Adrenal gland (tissue), 12 donors: ENCODE measurements around the gene TGFBR1. TPM values are rescaled to one million over a fixed set of nuclear protein-coding genes. Genes with fewer than 3 reads are reported as not detected.

Experiments used
- DNase-seq, 7 donors: peaks; one replicate each; pipeline ENCODE4 v3.0.0-alpha.2; 2019 to 2020
- H3K27ac ChIP-seq, 5 donors: fragments of 200-600 bp; sonication (generic) in 4 of 5; 1 replicate in 3 of 5; 2 replicates in 2 of 5; pipeline versions ENCODE4 v1.5.1 to v1.8.0; 2016 to 2020; ENCODE audit warnings: mild to moderate bottlenecking in 1 of 5
- H3K27me3 ChIP-seq: fragments of 200-600 bp; 2 replicates; pipeline ENCODE4 v1.8.0; 2021
- H3K36me3 ChIP-seq, 2 donors: fragments of 200-600 bp; replicated peaks in 1 of 2; 1 replicate in 1 of 2; 2 replicates in 1 of 2; pipeline versions ENCODE4 v1.5.1 to v1.8.0; 2018 to 2022
- H3K4me1 ChIP-seq, 2 donors: fragments of 200-600 bp; replicated peaks in 1 of 2; 1 replicate in 1 of 2; 2 replicates in 1 of 2; pipeline versions ENCODE4 v1.5.1 to v1.8.0; 2018 to 2021
- H3K4me3 ChIP-seq, 4 donors: fragments of 200-600 bp; sonication (generic) in 3 of 4; one replicate each; pipeline ENCODE4 v1.5.1; 2016 to 2018
- H3K9me3 ChIP-seq, 3 donors: fragments of 200-600 bp; sonication (generic) in 1 of 3; replicated peaks in 1 of 3; 1 replicate in 2 of 3; 2 replicates in 1 of 3; pipeline versions ENCODE4 v1.5.1 to v1.8.0; 2016 to 2021
- POLR2A ChIP-seq, 2 donors: fragments of 450-650 bp; IDR thresholded peaks; one replicate each; pipeline ENCODE4 v1.6.1; 2017; ENCODE audit warnings: antibody characterized with exemption in 2 of 2, mild to moderate bottlenecking in 2 of 2, moderate library complexity in 1 of 2
- WGBS, 4 donors: extraction: QIAGEN DNeasy Blood & Tissue Kit in 2 of 4; methylation state at CpG; one replicate each; pipeline versions ENCODE4 v1.1.5 to v1.1.7; 2013 to 2017; 5-methylcytosine and 5-hydroxymethylcytosine counted together
- intact Hi-C, 2 donors: fragments of 100-400 bp; cut with DNase I; formaldehyde crosslinking; loops; one replicate each; pipeline versions ENCODE4 v1.14.1 to v1.15.0; 2022 to 2023
- polyA plus RNA-seq, 3 donors: library from polyadenylated mRNA; stranded (reverse); fragments of 200-250 nt in 2 of 3; fragments of 350-450 nt in 1 of 3; fragmentation: Illumina TruSeq in 1 of 3; extraction: RNeasy Lipid Tissue Mini Kit (QIAGEN cat#74804) in 1 of 3; gene quantifications; one replicate each; pipeline ENCODE4 v1.2.3, GENCODE V29; 2013 to 2014
- total RNA-seq, 9 donors: library from RNA; depleted of rRNA in 4 of 9; stranded (reverse); fragments of >200 nt in 4 of 9; fragments of 120-200 nt in 1 of 9; fragmentation: NEBNext Ultra II Directional in 1 of 9; extraction: Animal tissue kit (Norgen Biotek cat#: 25700) in 1 of 9; gene quantifications; one replicate each; pipeline versions ENCODE4 v1.1.0 to v1.2.4, GENCODE V29; 2013 to 2023
- TF ChIP-seq, protein P1 (sequence below), 6 experiments: fragments of 450-650 bp in 4 of 6; fragments of 200-600 bp in 2 of 6; sonication (generic) in 1 of 6; IDR thresholded peaks; 1 replicate in 5 of 6; 2 replicates in 1 of 6; pipeline versions ENCODE4 v1.5.1 to v1.8.0; 2016 to 2021; ENCODE audit warnings: antibody characterized with exemption in 6 of 6, mild to moderate bottlenecking in 2 of 6, moderate library complexity in 1 of 6
- donor health status: healthy with polysubstance abuse.
- donor health status: Bipolar disorder and iron deficiency.
- donor health status: DM: yes; HTN: yes; CAD: no.
- donor health status: DM: no; HTN: no; CAD: no.
- donor health status: DM: no; HTN: no; CAD: no.
- donor health status: DM: yes; HTN: yes; CAD: no.

TGFBR1 gene
- total and polyA plus RNA-seq, 12 donors = 5.5 to 38.5 (median 25.4) TPM

- H3K9me3 ChIP-seq = no peaks in the 10 kb centered on the region
- H3K4me3 ChIP-seq = no peak overlapping the region
- no peak for TF ChIP-seq POLR2A (IDR thresholded peaks at IDR 0.05)
- TF ChIP-seq, protein P1, sequence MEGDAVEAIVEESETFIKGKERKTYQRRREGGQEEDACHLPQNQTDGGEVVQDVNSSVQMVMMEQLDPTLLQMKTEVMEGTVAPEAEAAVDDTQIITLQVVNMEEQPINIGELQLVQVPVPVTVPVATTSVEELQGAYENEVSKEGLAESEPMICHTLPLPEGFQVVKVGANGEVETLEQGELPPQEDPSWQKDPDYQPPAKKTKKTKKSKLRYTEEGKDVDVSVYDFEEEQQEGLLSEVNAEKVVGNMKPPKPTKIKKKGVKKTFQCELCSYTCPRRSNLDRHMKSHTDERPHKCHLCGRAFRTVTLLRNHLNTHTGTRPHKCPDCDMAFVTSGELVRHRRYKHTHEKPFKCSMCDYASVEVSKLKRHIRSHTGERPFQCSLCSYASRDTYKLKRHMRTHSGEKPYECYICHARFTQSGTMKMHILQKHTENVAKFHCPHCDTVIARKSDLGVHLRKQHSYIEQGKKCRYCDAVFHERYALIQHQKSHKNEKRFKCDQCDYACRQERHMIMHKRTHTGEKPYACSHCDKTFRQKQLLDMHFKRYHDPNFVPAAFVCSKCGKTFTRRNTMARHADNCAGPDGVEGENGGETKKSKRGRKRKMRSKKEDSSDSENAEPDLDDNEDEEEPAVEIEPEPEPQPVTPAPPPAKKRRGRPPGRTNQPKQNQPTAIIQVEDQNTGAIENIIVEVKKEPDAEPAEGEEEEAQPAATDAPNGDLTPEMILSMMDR (IDR thresholded peaks at IDR 0.05) = no peak
- no peak overlapping the region for H3K27ac ChIP-seq
- H3K27me3 ChIP-seq = no peaks in the 10 kb centered on the region
- no peaks in the 10 kb centered on the region for H3K36me3 ChIP-seq
- no peaks in the 10 kb centered on the region for H3K4me1 ChIP-seq
- intact Hi-C loops = loop anchor here in 1 of 2 donors (5.0 kb wide), 1 partner anchor 133 kb away; no protein-coding TSS in a partner anchor
- no peak for DNase-seq
Measured at GRCh38 chr9:99134893-99135341, 30.0 kb downstream of the TGFBR1 start.

DNA sequence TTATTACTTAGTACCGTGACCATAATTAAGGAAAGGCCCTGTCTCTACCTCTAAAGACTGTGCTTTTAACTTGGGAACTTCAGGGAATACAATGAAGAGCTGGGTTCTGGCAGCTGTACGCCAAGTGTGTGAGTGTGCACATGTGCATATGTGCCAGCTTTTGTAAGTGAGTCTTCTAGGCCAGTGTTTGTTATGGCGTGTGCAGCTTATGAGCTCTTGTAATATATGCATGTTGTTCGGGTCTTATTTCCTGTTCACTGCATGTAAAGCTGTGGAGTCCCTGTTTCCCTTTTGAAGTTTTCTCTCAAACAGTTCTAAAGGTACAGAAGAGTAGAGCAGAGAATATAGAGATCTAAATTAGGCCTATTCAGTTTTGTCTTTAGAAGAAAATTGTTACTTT is 30.5 kb downstream of the TGFBR1 start:
- no peak for TF ChIP-seq POLR2A (IDR thresholded peaks at IDR 0.05)
- TF ChIP-seq, protein P1 (IDR thresholded peaks at IDR 0.05) = no peak
- no peak for DNase-seq
- Histone ChIP-seq H3K4me1 (no peaks in the 10 kb centered on the region), H3K27me3 (no peaks in the 10 kb centered on the region), H3K4me3 (no peak overlapping the region), H3K36me3 (no peaks in the 10 kb centered on the region), H3K9me3 (no peaks in the 10 kb centered on the region), H3K27ac (no peak overlapping the region)
- 85 to 95% (median 90%) methylated on average over 4 of the region's 4 CpGs for WGBS, 4 donors
- intact Hi-C loops = loop anchor here in 1 of 2 donors (5.0 kb wide), 1 partner anchor 133 kb away; no protein-coding TSS in a partner anchor

GRCh38 chr9:99137225-99137624 is 32.3 kb downstream of the TGFBR1 start:
- WGBS, 4 donors = 72 to 88% (median 74%) methylated on average over 3 of the region's 3 CpGs
- intact Hi-C loops = loop anchor here in 1 of 2 donors (5.0 kb wide), 1 partner anchor 135 kb away; no protein-coding TSS in a partner anchor
- no peak for DNase-seq
- Histone ChIP-seq H3K27ac (peak overlapping the region in 1 of 5 donors; percentile 42), H3K27me3 (no peaks in the 10 kb centered on the region), H3K4me1 (no peaks in the 10 kb centered on the region), H3K36me3 (no peaks in the 10 kb centered on the region), H3K4me3 (no peak overlapping the region), H3K9me3 (no peaks in the 10 kb centered on the region)
- TF ChIP-seq POLR2A (IDR thresholded peaks at IDR 0.05) = no peak
- TF ChIP-seq, protein P1 (IDR thresholded peaks at IDR 0.05) = no peak

GRCh38 chr9:99137891-99138290 is 33.0 kb downstream of the TGFBR1 start:
- no peak for DNase-seq
- no peak overlapping the region for H3K27ac ChIP-seq
- H3K4me1 ChIP-seq = no peaks in the 10 kb centered on the region
- intact Hi-C loops = loop anchor here in 1 of 2 donors (5.0 kb wide), 1 partner anchor 136 kb away; no protein-coding TSS in a partner anchor
- no peak for TF ChIP-seq POLR2A (IDR thresholded peaks at IDR 0.05)
- TF ChIP-seq, protein P1 (IDR thresholded peaks at IDR 0.05) = no peak
- H3K4me3 ChIP-seq = no peak overlapping the region
- 78 to 82% (median 81%) methylated on average over 7 of the region's 7 CpGs for WGBS, 4 donors
- H3K36me3 ChIP-seq = peaks cover 0 to 5% of the 10 kb centered on the region in 2 donors
- H3K27me3 ChIP-seq = no peaks in the 10 kb centered on the region
- no peaks in the 10 kb centered on the region for H3K9me3 ChIP-seq
